ENCODE data around the gene DYRK3. TPM values are rescaled to one million over a fixed set of nuclear protein-coding genes. Genes with fewer than 3 reads are reported as not detected.

The DYRK3 gene
- total RNA-seq, 4 donors from 2014 or later = 0.67 to 3.3 (median 0.85) TPM; not detected in 1

DNA sequence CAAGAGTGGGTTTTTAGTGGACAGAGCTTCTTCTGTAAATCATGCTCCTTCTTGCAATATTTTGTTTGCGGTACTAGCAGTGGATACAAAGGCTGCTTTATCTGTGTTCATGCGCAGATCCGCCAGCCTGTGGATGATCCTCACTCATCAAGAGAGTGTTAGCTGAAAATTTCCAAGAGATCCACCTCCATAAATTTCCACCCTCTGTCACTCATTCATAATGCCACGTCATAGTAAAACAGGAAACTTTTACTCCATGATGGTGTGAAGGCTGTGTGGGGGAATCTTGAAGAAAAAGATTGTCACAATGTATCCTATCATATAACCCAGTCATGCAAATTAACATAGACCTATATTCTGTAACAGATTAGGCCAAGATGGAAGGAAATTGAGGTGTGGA, 44.9 kb downstream of the DYRK3 start:
- Histone ChIP-seq H3K4me3 (no peak overlapping the region), H3K36me3 (no peaks in the 10 kb centered on the region), H3K4me1 (peaks cover 0 to 22% (median 4%) of the 10 kb centered on the region in 4 donors), H3K27ac (peak overlapping the region in 1 of 4 donors; percentile 66), H3K27me3 (no peaks in the 10 kb centered on the region), H3K9me3 (no peaks in the 10 kb centered on the region)
- DNase-seq = no peak
- TF ChIP-seq, protein P1, sequence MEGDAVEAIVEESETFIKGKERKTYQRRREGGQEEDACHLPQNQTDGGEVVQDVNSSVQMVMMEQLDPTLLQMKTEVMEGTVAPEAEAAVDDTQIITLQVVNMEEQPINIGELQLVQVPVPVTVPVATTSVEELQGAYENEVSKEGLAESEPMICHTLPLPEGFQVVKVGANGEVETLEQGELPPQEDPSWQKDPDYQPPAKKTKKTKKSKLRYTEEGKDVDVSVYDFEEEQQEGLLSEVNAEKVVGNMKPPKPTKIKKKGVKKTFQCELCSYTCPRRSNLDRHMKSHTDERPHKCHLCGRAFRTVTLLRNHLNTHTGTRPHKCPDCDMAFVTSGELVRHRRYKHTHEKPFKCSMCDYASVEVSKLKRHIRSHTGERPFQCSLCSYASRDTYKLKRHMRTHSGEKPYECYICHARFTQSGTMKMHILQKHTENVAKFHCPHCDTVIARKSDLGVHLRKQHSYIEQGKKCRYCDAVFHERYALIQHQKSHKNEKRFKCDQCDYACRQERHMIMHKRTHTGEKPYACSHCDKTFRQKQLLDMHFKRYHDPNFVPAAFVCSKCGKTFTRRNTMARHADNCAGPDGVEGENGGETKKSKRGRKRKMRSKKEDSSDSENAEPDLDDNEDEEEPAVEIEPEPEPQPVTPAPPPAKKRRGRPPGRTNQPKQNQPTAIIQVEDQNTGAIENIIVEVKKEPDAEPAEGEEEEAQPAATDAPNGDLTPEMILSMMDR (IDR thresholded peaks at IDR 0.05) = no peak
- no peak for TF ChIP-seq POLR2A (IDR thresholded peaks at IDR 0.05)

DNA sequence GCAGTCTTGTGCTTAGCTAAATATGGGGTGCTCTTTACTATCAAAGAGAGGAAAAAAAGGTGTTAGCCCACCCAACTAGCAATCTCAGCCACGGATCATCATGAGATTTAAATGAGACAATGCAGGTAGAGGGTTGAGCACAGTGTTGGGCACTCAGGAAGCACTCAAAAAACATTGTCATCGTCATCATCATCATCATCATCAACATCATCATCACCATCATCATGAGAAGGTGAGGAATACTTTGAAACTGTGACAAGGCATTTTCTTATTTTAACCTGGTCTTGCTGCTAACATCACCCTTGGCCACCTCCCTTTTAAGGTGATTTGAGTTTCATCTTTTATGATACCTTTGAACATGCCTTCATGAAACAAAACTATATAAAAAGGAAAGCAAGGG, 46.0 kb downstream of the DYRK3 start:
- Histone ChIP-seq H3K9me3 (no peaks in the 10 kb centered on the region), H3K36me3 (no peaks in the 10 kb centered on the region), H3K4me1 (peaks cover 0 to 19% (median 4%) of the 10 kb centered on the region in 4 donors), H3K27ac (no peak overlapping the region), H3K27me3 (no peaks in the 10 kb centered on the region), H3K4me3 (no peak overlapping the region)
- no peak for TF ChIP-seq POLR2A (IDR thresholded peaks at IDR 0.05)
- TF ChIP-seq, protein P1 (IDR thresholded peaks at IDR 0.05) = no peak
- no peak for DNase-seq

DNA sequence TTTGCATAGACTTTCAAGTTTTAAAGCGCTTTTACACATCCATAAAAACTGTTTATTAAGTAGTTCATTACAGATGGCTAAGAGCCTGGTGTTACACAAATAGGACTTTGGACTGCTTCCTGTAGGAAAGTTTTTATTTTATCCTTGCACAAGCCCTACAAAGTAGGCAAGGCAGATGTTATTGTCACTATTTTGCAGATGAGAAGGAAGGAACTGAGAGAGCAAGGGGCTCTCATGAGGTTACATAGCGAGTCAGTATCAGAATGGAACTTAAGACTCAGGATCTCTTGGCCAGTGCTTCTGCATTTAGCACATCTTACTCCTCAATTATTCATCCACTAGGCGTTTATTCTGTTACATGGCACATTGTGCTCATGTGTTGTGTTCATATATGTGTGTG, 46.8 kb downstream of the DYRK3 start:
- no peaks in the 10 kb centered on the region for H3K36me3 ChIP-seq
- peak overlapping the region in 2 of 4 donors; percentile 2 to 22 for H3K27ac ChIP-seq
- H3K27me3 ChIP-seq = no peaks in the 10 kb centered on the region
- no peaks in the 10 kb centered on the region for H3K9me3 ChIP-seq
- no peak overlapping the region for H3K4me3 ChIP-seq
- peaks cover 0 to 25% (median 7%) of the 10 kb centered on the region in 4 donors for H3K4me1 ChIP-seq
- no peak for DNase-seq
- TF ChIP-seq, protein P1 (IDR thresholded peaks at IDR 0.05) = no peak
- no peak for TF ChIP-seq POLR2A (IDR thresholded peaks at IDR 0.05)

DNA sequence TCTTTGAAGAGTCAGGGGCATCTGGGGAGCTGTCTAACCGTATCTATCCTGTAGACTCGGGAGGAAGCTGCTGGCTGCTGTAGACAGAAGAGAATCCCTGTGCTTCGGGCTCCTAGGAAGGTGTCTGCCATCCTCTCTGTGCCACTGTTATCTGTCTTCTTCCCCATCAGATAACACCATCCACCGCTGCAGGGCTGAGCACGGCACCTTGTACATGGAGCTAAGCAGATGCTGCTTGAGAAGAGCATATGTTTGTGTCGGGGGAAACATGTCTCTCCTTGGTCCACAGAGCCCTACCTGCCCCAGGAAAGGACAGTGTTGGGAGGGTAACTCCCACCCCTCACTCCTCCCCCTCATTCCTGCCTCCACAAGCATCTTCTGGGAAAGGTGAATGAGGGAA, 48.0 kb downstream of the DYRK3 start:
- Histone ChIP-seq H3K4me3 (no peak overlapping the region), H3K27me3 (no peaks in the 10 kb centered on the region), H3K9me3 (no peaks in the 10 kb centered on the region), H3K4me1 (peaks cover 0 to 37% (median 12%) of the 10 kb centered on the region in 4 donors), H3K36me3 (no peaks in the 10 kb centered on the region), H3K27ac (peak overlapping the region in 1 of 4 donors; percentile 25)
- TF ChIP-seq POLR2A (IDR thresholded peaks at IDR 0.05) = no peak
- TF ChIP-seq, protein P1 (IDR thresholded peaks at IDR 0.05) = no peak
- no peak for DNase-seq

DNA sequence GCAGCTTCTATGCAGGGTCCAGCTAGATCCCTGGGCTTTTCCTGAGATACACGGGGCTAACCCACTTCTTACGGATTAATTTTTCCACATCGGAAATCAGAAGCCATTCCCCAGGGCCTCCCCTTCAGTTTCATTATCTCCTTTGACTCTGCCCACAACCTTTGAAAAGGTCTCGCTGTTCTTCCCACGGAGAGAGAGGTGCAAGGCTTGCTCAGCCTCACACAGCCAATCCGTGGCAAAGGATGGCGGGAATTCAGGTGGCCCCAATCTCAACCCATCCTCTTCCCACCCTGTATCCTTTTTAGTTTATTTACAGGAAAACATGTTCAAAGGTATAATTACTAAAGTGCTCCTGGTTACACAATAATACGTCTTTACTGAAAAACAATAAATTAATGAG, 48.7 kb downstream of the DYRK3 start:
- peak overlapping the region in 2 of 4 donors; percentile 85 to 94 for H3K4me3 ChIP-seq
- H3K27ac ChIP-seq = peak overlapping the region in 2 of 4 donors; percentile 96 to 97
- H3K27me3 ChIP-seq = no peaks in the 10 kb centered on the region
- H3K36me3 ChIP-seq = no peaks in the 10 kb centered on the region
- TF ChIP-seq, protein P1 (IDR thresholded peaks at IDR 0.05) = no peak
- no peak for TF ChIP-seq POLR2A (IDR thresholded peaks at IDR 0.05)
- H3K9me3 ChIP-seq = no peaks in the 10 kb centered on the region
- peaks cover 0 to 44% (median 11%) of the 10 kb centered on the region in 4 donors for H3K4me1 ChIP-seq
- no peak for DNase-seq
